ENCODE results near the gene TMEM127. TPM values are rescaled to one million over a fixed set of nuclear protein-coding genes. Genes with fewer than 3 reads are reported as not detected.

The TMEM127 gene
- total RNA-seq, 1 donor from 2014 or later = 40.0 TPM

DNA sequence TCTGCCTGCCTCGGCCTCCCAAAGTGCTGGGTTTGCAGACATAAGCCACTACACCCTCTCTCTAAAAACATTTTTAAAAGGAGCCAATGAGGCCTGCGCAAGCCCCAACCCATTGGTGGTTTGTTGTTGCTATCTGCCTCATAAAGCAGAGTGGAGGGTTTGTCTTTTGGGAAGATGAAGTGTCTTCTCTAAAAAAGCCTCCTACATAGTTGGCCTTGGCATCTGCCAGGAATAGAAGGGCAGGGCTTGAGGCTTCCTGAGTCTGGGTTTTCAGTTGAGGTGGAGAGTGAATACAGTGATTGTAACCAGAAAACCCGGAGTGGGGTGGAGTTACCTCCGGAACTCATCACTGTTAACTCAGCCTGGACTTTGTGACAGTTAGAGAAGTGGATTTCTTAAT, 51.2 kb downstream of the TMEM127 start:
- TF ChIP-seq POLR2AphosphoS5 (IDR thresholded peaks at IDR 0.05; ENCODE audit: insufficient read depth in 1 of 2, low read depth in 1 of 2) (no peak), POLR2A (IDR thresholded peaks at IDR 0.05) (no peak)
- TF ChIP-seq, protein P1, sequence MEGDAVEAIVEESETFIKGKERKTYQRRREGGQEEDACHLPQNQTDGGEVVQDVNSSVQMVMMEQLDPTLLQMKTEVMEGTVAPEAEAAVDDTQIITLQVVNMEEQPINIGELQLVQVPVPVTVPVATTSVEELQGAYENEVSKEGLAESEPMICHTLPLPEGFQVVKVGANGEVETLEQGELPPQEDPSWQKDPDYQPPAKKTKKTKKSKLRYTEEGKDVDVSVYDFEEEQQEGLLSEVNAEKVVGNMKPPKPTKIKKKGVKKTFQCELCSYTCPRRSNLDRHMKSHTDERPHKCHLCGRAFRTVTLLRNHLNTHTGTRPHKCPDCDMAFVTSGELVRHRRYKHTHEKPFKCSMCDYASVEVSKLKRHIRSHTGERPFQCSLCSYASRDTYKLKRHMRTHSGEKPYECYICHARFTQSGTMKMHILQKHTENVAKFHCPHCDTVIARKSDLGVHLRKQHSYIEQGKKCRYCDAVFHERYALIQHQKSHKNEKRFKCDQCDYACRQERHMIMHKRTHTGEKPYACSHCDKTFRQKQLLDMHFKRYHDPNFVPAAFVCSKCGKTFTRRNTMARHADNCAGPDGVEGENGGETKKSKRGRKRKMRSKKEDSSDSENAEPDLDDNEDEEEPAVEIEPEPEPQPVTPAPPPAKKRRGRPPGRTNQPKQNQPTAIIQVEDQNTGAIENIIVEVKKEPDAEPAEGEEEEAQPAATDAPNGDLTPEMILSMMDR (IDR thresholded peaks at IDR 0.05) = no peak
- H3K9me3 ChIP-seq = no peaks in the 10 kb centered on the region
- H3K36me3 ChIP-seq = no peaks in the 10 kb centered on the region
- H3K27ac ChIP-seq = no peak overlapping the region
- DNase-seq (ENCODE audit: extremely low spot score in 2 of 2) = no peak
- H3K4me1 ChIP-seq = peaks cover 6% of the 10 kb centered on the region
- H3K4me3 ChIP-seq = no peak overlapping the region
- intact Hi-C loops (cut with DNase I) = no loop called here
- no peaks in the 10 kb centered on the region for H3K27me3 ChIP-seq

DNA sequence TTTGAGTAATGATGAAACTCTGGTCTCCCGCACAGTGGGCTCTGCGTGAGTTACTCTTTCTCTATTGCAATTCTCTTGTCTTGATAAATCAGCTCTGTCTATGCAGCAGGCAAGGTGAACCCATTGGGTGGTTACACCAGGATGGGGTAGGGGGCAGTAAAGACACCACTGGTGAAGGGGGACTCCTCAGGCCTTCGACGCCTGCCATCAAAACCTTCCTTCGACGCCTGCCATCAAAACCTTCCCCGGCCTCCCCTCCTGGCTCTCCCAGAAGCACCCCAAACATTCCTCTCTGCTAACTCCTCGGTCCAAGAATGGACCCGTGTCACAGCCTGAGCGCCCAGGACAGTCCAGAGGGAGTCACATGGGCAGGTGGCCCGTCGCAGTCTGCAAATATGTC, 52.4 kb downstream of the TMEM127 start:
- Histone ChIP-seq H3K4me1 (peaks cover 12% of the 10 kb centered on the region), H3K27me3 (no peaks in the 10 kb centered on the region), H3K27ac (no peak overlapping the region), H3K36me3 (no peaks in the 10 kb centered on the region), H3K9me3 (no peaks in the 10 kb centered on the region), H3K4me3 (no peak overlapping the region)
- no peak for DNase-seq (ENCODE audit: extremely low spot score in 2 of 2)
- TF ChIP-seq, protein P1 (IDR thresholded peaks at IDR 0.05) = no peak
- no peak for TF ChIP-seq POLR2AphosphoS5 (IDR thresholded peaks at IDR 0.05; ENCODE audit: insufficient read depth in 1 of 2, low read depth in 1 of 2)
- TF ChIP-seq POLR2A (IDR thresholded peaks at IDR 0.05) = no peak
- intact Hi-C loops (cut with DNase I) = no loop called here

DNA sequence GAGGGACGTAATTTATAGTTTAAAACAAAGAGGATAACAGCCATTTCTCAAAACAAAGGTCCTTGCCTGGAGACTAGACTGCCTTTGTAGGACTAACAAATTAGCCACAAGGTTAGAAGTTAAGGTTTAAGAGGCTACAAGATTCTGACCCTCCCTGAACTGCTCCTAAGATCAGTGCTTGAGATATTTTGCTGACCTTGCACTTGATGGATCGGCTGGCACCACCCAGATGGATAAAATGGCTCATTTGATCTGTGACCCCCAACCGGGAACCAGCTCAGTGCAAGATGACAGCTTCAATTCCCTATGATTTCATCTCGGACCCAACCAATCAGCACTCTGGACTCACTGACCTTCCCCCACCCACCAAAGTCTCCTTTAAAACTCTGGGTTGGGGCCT, 53.5 kb downstream of the TMEM127 start:
- TF ChIP-seq, protein P1 (IDR thresholded peaks at IDR 0.05) = no peak
- no peak for TF ChIP-seq POLR2A (IDR thresholded peaks at IDR 0.05)
- TF ChIP-seq POLR2AphosphoS5 (IDR thresholded peaks at IDR 0.05; ENCODE audit: insufficient read depth in 1 of 2, low read depth in 1 of 2) = no peak
- DNase-seq (ENCODE audit: extremely low spot score in 2 of 2) = no peak
- peaks cover 16% of the 10 kb centered on the region for H3K4me1 ChIP-seq
- no peaks in the 10 kb centered on the region for H3K9me3 ChIP-seq
- no peak overlapping the region for H3K27ac ChIP-seq
- intact Hi-C loops (cut with DNase I) = no loop called here
- H3K4me3 ChIP-seq = no peak overlapping the region
- no peaks in the 10 kb centered on the region for H3K27me3 ChIP-seq
- H3K36me3 ChIP-seq = no peaks in the 10 kb centered on the region

DNA sequence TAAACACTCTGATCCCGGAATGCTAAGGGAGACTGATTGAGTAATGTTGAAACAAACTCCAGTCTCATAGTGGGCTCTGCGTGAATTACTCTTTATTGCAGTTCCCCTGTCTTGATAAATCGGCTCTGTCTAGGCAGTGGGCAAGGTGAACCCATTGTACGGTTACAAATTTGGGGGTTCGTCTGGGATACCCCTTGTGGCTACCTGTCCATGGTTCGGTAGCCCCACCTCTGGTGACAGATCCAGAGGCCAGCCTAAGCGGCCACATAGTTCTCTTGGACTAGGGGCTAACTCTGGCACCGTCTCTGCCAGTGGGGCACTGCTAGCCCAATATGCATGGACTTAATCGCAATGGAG, 56.1 kb downstream of the TMEM127 start:
- peak overlapping the region; percentile 83 to 88 for H3K4me3 ChIP-seq

More for the DNA sequence above, 56.1 kb downstream of the TMEM127 start:
- peaks cover 42% of the 10 kb centered on the region for H3K4me1 ChIP-seq
- intact Hi-C loops (cut with DNase I) = loop anchor here (5.0 kb wide), 1 partner anchor 53 kb away; no protein-coding TSS in a partner anchor
- H3K36me3 ChIP-seq = no peaks in the 10 kb centered on the region
- no peak overlapping the region for H3K27ac ChIP-seq
- H3K9me3 ChIP-seq = no peaks in the 10 kb centered on the region
- no peak for DNase-seq (ENCODE audit: extremely low spot score in 2 of 2)
- H3K27me3 ChIP-seq = no peaks in the 10 kb centered on the region
- TF ChIP-seq, protein P1 (IDR thresholded peaks at IDR 0.05) = no peak
- TF ChIP-seq POLR2A (IDR thresholded peaks at IDR 0.05) = no peak
- no peak for TF ChIP-seq POLR2AphosphoS5 (IDR thresholded peaks at IDR 0.05; ENCODE audit: insufficient read depth in 1 of 2, low read depth in 1 of 2)

All from vagina (tissue), 2 donors.